GM12891 (cell line): ENCODE measurements around the gene PPFIA1.

Experiments
- PAX5 ChIP-seq: IDR thresholded peaks from 2 replicates; pipeline ENCODE4 v1.6.1; 2011; ENCODE audit warnings: low read length, moderate library complexity, mild to moderate bottlenecking; ENCODE audit not compliant: insufficient read depth, severe bottlenecking
- SPI1 ChIP-seq: IDR thresholded peaks from 2 replicates; pipeline ENCODE4 v1.6.1; 2011; ENCODE audit warnings: low read depth, low read length, control low read depth

- TF ChIP-seq SPI1 (no peak), PAX5 (no peak)
These were observed 65.0 kb downstream of the PPFIA1 start for GRCh38 chr11:70335511-70335910.
